Cardiac atrium fibroblast (primary cell): ENCODE results near the gene DCBLD2. TPM values are rescaled to one million over a fixed set of nuclear protein-coding genes. Genes with fewer than 3 reads are reported as not detected.

ENCODE experiments used
- total RNA-seq: library from RNA; depleted of rRNA; stranded (reverse); fragments of >200 nt; gene quantifications from 2 replicates; pipeline ENCODE4 v1.2.3, GENCODE V29; 2015

Gene DCBLD2
- total RNA-seq, result 57.2 and 123 TPM in 2 replicates

GRCh38 chr3:98901392-98902350, at the start of gene DCBLD2:
Gene DCBLD2, minus strand, starts transcription at chr3:98901695. Its CDS starts 369 bp downstream, at chr3:98901326.

GRCh38 chr3:98763076-98763475, 138.4 kb downstream of the DCBLD2 start, which contains the start of gene ST3GAL6:
Gene ST3GAL6, plus strand, starts transcription at chr3:98763340. Its CDS starts 5,101 bp downstream, at chr3:98768441.

Other genes starting within 250 kb of the DCBLD2 start
- gene ST3GAL6, start 138.4 kb downstream of the DCBLD2 start, total RNA-seq, result 10.7 and 20.6 TPM in 2 replicates